HG03354 (cell line): ENCODE measurements around the gene VIPR2.

Experiments used
- ATAC-seq: cut with Tn5 transposase; IDR thresholded peaks from one replicate; pipeline ENCODE4 v1.9.1; 2021; ENCODE audit warnings: mild to moderate bottlenecking; ENCODE audit not compliant: unreplicated experiment, poor library complexity, severe bottlenecking

Gene VIPR2

DNA sequence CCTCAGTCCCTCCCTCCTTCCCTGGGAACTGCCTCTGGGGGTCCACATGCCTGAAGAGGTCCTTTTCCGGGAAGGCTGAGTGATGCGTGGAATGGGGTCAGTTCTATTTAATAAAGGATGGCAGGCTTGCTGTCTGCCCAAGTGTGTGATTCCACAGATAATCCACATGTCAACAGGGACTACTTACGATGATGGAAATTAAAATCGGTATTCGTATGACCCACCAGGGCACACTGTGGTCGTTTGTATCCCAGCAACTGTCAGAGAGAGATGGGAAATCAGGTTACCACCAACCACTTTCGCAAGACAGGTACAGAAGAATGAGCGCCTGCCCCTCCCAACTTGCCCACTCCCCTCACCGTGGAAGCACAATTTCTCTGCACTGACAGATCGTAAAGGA, 110.3 kb downstream of the VIPR2 start:
- no peak for ATAC-seq

GRCh38 chr7:159033956-159034355, 110.7 kb downstream of the VIPR2 start:
- no peak for ATAC-seq

DNA sequence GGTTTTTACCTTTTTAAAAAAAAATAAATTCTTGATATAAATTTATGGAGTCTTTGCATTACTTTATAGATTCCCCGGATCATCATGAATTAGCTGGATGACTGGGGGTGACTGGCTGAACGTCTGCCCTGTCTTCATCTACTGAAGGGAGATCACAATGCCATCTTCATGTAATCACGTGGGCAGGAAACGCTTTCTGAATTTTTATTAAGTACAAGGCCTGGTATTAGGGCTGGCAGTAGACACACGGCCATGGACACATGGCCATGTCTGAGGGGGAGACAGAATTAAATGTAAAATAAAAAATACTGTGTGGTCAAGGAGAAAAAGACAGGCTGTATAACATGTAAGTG, 111.2 kb downstream of the VIPR2 start:
- no peak for ATAC-seq

DNA sequence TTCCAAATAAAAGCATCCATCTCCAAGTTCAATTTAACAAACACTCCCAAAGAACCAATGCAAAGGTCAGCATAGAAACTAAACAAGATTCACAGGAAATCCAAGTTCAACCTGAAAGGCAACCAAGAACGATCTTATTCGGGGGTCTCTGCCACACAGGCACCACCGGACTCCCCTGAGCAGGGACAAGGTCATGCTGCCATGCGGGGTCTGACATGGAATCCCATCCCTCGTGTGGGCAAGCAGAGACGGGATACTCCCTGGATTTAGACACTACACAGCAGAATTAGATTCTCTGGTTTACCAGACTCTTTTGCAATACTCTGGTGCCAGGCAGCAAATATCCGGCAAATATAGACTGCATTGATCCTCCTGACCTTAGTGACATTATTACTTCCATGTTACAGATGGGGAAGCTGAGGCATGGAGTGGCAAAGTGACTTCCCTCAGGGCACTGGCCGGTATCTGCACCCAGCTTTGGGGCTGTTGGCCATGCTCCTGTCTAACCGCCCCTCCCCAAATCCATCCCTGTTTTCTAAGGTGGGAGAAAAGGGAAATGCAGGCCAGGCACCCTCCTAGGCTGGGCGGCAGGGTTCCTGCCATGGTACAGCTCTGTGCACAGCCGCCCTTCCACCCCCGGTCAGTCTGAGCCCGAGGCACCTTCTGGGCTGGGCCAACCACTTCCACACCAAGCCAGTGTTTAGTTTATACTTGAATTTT, 111.8 kb downstream of the VIPR2 start:
- ATAC-seq = no peak

DNA sequence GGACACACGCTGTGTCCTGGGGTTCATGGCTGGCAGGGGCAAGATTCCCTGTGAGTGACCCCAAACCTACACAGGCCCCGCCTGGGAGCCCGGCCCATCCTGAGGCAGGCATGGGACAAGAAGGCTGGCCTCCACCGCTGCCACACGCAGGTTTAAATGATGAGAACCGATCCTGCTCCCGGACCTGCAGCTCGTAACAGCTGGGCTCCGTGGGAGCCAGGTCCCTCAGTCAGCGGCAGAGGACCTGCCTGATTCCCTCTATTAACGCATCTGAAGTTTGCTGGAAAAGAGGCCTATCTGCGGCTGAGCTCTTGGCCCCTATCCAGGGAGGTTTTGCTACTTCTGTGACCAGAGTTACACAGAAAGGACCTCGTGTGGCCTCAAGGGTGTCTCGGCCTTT, 112.3 kb downstream of the VIPR2 start:
- ATAC-seq = no peak

DNA sequence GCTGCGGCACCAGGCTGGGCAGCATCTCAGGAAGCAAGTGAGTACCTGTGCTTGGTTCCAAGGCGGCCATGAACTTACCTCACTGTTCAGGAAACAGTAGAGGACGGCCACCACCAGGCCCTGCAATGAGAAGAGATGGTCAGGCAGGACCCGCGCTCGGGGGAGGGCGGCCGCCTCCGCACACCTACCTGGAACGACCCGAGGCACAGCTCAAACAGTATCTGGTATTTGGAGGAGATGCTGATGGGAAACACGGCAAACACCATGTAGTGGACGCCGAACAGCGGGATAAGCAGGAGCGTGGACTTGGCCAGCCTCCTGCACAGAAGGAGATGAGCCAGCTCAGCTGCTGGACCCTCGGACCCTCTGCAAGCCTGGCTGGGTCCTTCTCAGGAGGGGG, 112.9 kb downstream of the VIPR2 start:
- no peak for ATAC-seq

DNA sequence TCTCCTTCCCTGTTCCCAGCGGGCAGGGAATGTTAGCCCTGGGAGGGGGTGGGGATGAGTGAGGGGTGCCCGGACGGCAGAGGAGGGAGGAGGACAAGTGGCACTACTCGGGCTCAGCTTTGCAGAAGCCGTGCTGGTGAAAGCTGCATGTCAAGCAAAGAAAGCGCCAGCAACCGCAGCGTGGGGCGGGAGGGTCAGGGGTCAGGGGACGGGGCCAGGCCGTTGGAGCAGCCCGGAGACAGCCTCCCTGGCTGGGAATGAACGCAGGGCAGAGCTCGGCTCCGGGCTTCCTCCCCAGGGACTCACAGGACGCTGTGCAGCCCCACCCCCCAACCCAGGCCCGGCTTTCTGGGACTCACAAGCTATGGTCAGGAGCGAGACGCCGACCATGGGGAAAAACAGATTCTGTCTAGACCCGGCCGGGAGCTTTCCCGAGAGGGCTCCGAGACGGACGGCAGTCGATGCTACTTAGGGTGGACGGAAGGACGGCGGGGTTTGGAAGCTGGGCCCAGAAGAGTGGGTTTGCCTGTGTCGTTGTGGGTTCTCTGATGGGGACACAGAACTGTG, 113.4 kb downstream of the VIPR2 start:
- no peak for ATAC-seq

GRCh38 chr7:159030490-159031134, 114.1 kb downstream of the VIPR2 start:
- no peak for ATAC-seq

DNA sequence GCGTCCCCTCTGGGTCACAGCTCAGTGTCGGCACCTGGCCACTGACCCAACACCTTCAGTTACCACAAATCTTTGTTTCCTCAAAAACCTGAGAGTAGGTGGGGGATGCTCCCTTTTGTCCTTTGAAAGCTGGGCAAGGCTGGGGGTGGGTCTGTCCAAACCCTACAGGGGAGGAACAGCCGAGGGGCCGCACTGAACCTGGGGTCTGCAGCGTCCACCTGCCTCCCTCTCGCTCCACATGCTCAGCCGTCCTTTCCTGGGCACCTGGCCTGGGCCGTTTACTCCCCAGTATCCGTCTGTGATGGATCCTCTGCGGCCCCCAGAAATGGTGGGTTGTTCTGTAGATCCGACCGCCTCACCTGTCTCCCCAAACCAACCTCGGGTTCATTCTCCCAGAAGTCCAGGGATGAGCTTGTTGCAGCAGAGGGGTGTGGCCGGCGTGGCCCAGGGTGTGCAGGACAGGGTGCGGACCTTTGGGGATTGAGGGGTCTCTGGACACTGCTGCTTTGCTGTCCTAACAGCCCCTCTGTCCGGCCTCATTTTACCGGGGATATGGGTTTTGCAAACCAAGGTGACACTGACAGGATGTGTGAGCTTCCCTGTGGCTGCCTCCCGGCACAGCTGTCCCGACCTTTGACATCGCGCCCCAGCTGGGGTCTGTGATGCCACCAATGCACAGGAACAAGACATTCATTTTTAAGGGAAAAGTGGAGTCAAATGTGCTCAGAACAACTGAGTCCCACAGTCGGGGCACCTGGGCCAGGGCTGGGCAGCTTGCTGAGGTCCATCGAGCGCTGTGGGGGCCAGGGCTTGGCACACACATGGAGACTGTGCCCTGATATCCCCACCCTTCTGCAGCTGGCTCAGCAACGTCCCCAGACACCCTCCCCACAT, 115.9 kb downstream of the VIPR2 start:
- ATAC-seq = no peak

DNA sequence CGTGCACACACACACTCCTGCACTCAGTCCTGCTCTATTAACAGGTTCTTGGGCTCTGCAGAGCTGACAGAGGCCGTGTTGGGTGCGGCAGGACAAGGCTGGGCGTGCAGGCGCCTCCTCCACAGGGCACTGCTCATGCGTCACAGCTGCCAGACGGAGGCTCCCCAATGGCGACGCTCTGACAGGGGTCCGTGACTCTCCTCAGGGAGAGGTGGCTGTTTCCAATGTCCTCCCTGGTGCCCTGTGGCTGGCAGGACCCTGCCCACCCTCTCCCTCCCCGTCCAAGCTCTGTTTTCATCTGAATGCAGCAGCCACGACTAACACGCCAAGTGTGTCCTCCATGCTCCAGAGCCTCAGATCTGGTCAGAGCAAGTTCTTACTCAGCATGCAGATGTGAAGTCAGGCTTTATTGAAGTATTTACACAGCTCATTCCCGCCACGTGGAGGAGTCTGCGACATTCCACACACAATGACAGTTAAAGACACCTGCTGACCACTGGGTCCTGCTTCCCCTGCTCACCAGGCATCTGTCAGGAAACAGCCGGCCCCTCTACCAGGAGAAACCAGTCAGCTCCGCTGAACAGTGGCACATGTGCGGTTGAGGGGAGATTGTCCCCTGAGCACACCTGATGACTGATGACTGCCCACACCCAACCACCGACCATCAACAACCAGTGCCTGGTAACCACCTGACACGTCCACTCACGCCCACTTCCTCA, 116.7 kb downstream of the VIPR2 start:
- no peak for ATAC-seq

DNA sequence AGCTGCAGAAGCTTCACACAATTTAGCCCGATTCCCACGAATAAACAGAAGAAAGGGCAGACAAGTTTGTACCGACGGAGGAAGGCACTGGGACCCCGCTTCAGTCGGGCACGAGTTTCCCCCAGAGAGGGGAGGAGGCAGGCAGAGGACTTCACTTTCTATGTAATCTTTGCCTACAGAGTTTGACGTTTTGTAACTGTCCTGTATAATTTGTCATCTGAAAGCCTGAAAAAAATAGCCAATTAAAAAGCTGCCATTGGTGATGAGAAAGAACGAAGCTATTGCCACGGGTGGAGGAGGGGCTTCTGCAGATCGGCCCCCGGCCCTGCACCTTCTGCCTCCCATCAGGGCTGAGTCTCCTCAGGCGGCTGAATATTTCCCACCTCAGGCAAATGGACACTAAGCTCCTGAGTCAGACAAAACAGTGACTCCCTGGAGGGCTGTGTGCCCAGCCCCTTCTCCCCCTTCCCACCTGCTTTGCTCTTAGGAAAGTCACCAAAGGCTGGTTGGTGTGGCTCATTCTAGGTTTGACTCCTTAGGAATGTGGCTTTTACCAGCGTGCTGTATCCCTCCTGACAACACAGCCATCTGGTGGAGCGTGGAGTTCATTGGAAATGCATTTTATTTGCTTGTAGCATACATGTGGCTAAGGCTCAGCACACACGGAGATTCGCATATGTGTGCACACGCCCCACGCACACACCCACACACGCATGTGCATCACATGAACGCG, 117.4 kb downstream of the VIPR2 start:
- ATAC-seq = no peak

GRCh38 chr7:159026271-159027055, 118.2 kb downstream of the VIPR2 start:
- no peak for ATAC-seq

GRCh38 chr7:159025161-159025779, 119.4 kb downstream of the VIPR2 start:
- ATAC-seq = no peak

DNA sequence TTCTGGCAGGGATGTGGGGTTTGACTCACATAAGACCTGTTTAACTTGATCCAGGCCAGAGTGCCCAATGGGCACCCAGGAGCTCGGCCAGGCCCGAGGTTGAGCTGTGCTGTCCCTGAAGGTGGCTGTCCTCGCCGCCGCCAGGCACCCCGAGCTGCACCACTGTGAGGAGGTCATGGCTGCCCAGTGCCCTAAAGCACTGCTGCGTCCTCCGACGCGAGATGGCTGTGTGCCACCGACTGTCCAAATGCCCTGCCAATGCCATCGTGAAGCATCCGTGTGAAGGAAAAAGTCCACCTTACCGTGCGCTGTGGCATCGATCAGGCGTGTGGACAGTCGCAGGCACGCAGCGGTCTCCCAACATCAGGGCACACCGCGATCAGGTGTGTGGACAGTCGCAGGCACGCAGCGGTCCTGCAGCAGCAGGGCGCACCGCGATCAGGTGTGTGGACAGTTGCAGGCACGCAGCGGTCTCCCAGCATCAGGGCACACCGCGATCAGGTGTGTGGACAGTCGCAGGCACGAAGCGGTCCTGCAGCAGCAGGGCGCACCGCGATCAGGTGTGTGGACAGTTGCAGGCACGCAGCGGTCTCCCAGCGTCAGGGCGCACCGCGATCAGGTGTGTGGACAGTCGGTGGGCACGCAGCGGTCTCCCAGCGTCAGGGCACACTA, 120.3 kb downstream of the VIPR2 start:
- no peak for ATAC-seq

GRCh38 chr7:159023746-159024145, 120.9 kb downstream of the VIPR2 start:
- no peak for ATAC-seq

- no peak for ATAC-seq
These were observed 121.5 kb downstream of the VIPR2 start for GRCh38 chr7:159023206-159023605.

DNA sequence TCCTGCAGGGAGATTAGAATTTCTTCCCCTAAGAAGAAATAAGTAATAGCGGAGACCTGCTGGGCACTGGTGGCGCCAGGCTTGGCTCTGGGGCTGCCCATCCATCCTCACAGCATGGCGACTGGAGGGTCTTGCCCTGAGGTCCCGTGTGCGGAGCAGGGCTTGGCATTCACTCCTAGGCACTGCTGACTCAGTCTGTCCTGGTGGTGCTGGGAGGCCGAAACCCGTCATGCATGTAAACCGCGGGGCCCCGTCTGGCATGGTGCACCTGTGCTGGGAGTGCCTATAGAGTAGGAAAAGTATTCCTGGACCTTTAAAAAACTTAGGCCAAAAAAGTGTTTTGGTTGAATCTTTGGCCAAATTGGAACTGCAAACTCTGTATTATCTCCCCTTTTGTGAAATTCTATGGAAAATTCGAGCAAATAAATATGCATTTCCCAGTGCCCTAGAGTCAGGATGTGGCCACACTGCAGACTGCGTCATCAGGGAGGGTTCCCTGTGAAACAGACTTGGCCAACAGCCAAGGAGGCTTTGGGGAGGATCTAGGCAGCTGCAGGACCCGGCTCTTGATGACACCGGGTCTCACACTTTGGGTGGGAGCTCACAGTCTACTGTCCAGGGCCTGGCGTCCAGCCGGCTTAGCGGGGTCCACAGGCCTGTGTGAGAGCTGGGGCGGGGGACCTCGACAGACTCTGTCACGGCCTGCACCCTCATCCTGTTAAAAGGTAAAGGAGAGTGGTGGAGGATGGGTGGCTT, 122.3 kb downstream of the VIPR2 start:
- ATAC-seq = no peak
